Stimulated activated CD8-positive, alpha-beta memory T cell treated with anti-CD3 and anti-CD28 coated beads, Interleukin-2, amount 100 ng/mL, for 48 hours (primary cell): ENCODE results near the gene ZNF286A.
"Not testable (repeated sequence)": the region's sequence is repeated elsewhere in the genome, so short reads cannot be mapped to it uniquely, and the experiment has no call there.

ENCODE experiments used
- DNase-seq, 2 donors: peaks; one replicate each; pipeline ENCODE4 v3.0.0-alpha.2; 2020; ENCODE audit warnings: low read depth in 2 of 2

ZNF286A gene

GRCh38 chr17:15699413-15699924, at the start of gene ZNF286A:
Gene ZNF286A, plus strand, starts transcription at chr17:15699752. Its CDS starts 578 bp downstream, at chr17:15700330.
- DNase-seq, result peak; percentile 89 to 97

- no peak for DNase-seq
Observed at GRCh38 chr17:15649861-15650421, 49.6 kb upstream of the ZNF286A start.

GRCh38 chr17:15650741-15651582, 48.6 kb upstream of the ZNF286A start:
- no peak for DNase-seq

- DNase-seq, result peak; percentile 5 to 6
Observed at GRCh38 chr17:15651583-15652110, 47.9 kb upstream of the ZNF286A start.

GRCh38 chr17:15652960-15653359, 46.6 kb upstream of the ZNF286A start:
- no peak for DNase-seq

- DNase-seq, result not testable (repeated sequence)
Observed at GRCh38 chr17:15654401-15654800, 45.2 kb upstream of the ZNF286A start.

- DNase-seq, result no peak
Observed at GRCh38 chr17:15654886-15655561, 44.5 kb upstream of the ZNF286A start.

- DNase-seq, result no peak
Observed at GRCh38 chr17:15657868-15658267, 41.7 kb upstream of the ZNF286A start.

- no peak for DNase-seq
Observed at GRCh38 chr17:15658296-15658695, 41.3 kb upstream of the ZNF286A start.

GRCh38 chr17:15659236-15659635, 40.3 kb upstream of the ZNF286A start:
- no peak for DNase-seq

GRCh38 chr17:15659663-15660062, 39.9 kb upstream of the ZNF286A start:
- DNase-seq, result no peak

- DNase-seq, result no peak
Observed at GRCh38 chr17:15660077-15660476, 39.5 kb upstream of the ZNF286A start.

GRCh38 chr17:15662681-15663080, 36.9 kb upstream of the ZNF286A start:
- DNase-seq, result no peak

GRCh38 chr17:15663176-15663575, 36.4 kb upstream of the ZNF286A start:
- no peak for DNase-seq

GRCh38 chr17:15663691-15664090, 35.9 kb upstream of the ZNF286A start:
- no peak for DNase-seq

- not testable (repeated sequence) for DNase-seq
Observed at GRCh38 chr17:15669526-15669925, 30.0 kb upstream of the ZNF286A start.

- DNase-seq, result not testable (repeated sequence)
Observed at GRCh38 chr17:15674640-15675039, 24.9 kb upstream of the ZNF286A start.

- not testable (repeated sequence) for DNase-seq
Observed at GRCh38 chr17:15675991-15676390, 23.6 kb upstream of the ZNF286A start.

- not testable (repeated sequence) for DNase-seq
Observed at GRCh38 chr17:15683135-15683534, 16.4 kb upstream of the ZNF286A start.

- DNase-seq, result peak; percentile 48 to 68
Observed at GRCh38 chr17:15683824-15684478, 15.6 kb upstream of the ZNF286A start, which contains the start of gene TRIM16. Gene TRIM16, minus strand, starts transcription at chr17:15684311. Its CDS starts 32,702 bp downstream, at chr17:15651609.

- not testable (repeated sequence) for DNase-seq
Observed at GRCh38 chr17:15687494-15687893, 12.1 kb upstream of the ZNF286A start.
